HFF-Myc (cell line): ENCODE results near the gene ONECUT2.

Experiments
- DNase-seq: peaks from one replicate; pipeline ENCODE4 v3.0.0-alpha.2; 2011; ENCODE audit warnings: low read depth; ENCODE audit errors: extremely low read depth
- H3K4me3 ChIP-seq: replicated peaks from 2 replicates; pipeline ENCODE4 v1.5.1; 2011; ENCODE audit warnings: low read depth, mild to moderate bottlenecking, control low read depth, low read length
- TF ChIP-seq, protein P1 (sequence below): IDR thresholded peaks from 2 replicates; pipeline ENCODE4 v1.5.1; 2012; ENCODE audit warnings: mild to moderate bottlenecking, low read depth, low read length, control low read depth; ENCODE audit errors: missing control alignments

Gene ONECUT2

GRCh38 chr18:57439985-57440330, 4.8 kb downstream of the ONECUT2 start:
- DNase-seq = no peak
- no peak overlapping the region for H3K4me3 ChIP-seq
- TF ChIP-seq, protein P1, sequence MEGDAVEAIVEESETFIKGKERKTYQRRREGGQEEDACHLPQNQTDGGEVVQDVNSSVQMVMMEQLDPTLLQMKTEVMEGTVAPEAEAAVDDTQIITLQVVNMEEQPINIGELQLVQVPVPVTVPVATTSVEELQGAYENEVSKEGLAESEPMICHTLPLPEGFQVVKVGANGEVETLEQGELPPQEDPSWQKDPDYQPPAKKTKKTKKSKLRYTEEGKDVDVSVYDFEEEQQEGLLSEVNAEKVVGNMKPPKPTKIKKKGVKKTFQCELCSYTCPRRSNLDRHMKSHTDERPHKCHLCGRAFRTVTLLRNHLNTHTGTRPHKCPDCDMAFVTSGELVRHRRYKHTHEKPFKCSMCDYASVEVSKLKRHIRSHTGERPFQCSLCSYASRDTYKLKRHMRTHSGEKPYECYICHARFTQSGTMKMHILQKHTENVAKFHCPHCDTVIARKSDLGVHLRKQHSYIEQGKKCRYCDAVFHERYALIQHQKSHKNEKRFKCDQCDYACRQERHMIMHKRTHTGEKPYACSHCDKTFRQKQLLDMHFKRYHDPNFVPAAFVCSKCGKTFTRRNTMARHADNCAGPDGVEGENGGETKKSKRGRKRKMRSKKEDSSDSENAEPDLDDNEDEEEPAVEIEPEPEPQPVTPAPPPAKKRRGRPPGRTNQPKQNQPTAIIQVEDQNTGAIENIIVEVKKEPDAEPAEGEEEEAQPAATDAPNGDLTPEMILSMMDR = no peak

- DNase-seq = no peak
- TF ChIP-seq, protein P1 = no peak
- H3K4me3 ChIP-seq = no peak overlapping the region
Measured at GRCh38 chr18:57440331-57441070, 5.3 kb downstream of the ONECUT2 start.

GRCh38 chr18:57441071-57441794, 6.1 kb downstream of the ONECUT2 start:
- no peak for DNase-seq
- no peak overlapping the region for H3K4me3 ChIP-seq
- TF ChIP-seq, protein P1 = no peak

DNA sequence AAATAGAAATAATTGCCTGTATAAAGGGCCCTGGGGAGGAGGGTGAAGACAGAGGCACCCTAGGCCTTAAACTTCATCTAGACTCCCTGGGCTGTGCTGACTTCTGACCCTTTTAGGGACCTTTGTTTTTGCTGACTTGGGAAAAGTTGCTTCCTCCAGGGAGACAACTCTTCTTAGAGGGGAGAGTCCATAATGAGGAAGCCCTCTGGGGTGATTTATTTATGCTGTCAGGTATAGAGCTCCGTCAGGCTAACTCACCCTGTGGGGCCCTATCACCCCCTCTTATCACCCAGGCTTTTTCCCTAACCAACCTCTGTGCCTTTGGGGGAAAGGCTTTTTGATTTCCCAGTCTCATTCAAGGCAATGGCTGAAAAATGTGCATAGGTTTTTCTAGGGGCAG, 8.1 kb downstream of the ONECUT2 start:
- TF ChIP-seq, protein P1 = no peak
- DNase-seq = no peak
- no peak overlapping the region for H3K4me3 ChIP-seq

GRCh38 chr18:57443702-57444101, 8.5 kb downstream of the ONECUT2 start:
- TF ChIP-seq, protein P1 = no peak
- H3K4me3 ChIP-seq = no peak overlapping the region
- DNase-seq = no peak

DNA sequence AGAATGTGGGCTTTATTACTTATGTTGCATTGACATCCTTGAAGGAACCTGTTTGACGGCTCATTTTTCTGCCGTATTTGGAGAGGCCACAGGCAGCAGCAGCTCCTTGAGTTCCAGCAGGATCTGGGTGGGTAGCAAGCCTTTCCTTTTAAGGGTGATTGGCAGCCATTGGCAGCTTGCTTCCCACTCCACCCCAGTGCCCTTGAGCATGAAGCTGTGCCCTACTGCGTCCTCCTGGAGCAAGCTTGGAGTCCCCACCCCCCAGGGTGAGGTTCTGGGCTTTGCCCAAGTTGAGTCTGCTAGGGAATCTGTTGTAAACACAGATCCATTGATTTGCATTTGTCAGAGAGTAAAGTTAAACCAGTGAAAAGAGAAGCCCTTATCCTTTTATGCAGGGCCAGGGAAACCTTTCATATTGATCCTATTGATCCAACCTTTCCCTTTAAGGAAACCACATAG, 9.2 kb downstream of the ONECUT2 start:
- TF ChIP-seq, protein P1 = no peak
- no peak overlapping the region for H3K4me3 ChIP-seq
- no peak for DNase-seq
